Fibroblast of the aortic adventitia (primary cell): ENCODE data around the gene GPR21. TPM values are rescaled to one million over a fixed set of nuclear protein-coding genes. Genes with fewer than 3 reads are reported as not detected.

Source experiments
- DNase-seq: peaks from one replicate; pipeline ENCODE4 v3.0.0-alpha.2; 2010; ENCODE audit warnings: low read depth
- H3K4me3 ChIP-seq: 2 replicates; pipeline ENCODE4 v1.5.1; 2011; ENCODE audit warnings: low read depth, mild to moderate bottlenecking, control low read depth, low read length, moderate library complexity
- total RNA-seq: library from RNA; depleted of rRNA; stranded (reverse); fragments of >200 nt; gene quantifications from 2 replicates; pipeline ENCODE4 v1.2.3, GENCODE V29; 2012; ENCODE audit warnings: low replicate concordance
- TF ChIP-seq, protein P1 (sequence below): IDR thresholded peaks from 2 replicates; pipeline ENCODE4 v1.5.1; 2011; ENCODE audit warnings: mild to moderate bottlenecking, low read length, control low read depth, inconsistent platforms; ENCODE audit not compliant: insufficient read depth

Gene GPR21
- total RNA-seq, 1 donor, result 1.9 TPM

DNA sequence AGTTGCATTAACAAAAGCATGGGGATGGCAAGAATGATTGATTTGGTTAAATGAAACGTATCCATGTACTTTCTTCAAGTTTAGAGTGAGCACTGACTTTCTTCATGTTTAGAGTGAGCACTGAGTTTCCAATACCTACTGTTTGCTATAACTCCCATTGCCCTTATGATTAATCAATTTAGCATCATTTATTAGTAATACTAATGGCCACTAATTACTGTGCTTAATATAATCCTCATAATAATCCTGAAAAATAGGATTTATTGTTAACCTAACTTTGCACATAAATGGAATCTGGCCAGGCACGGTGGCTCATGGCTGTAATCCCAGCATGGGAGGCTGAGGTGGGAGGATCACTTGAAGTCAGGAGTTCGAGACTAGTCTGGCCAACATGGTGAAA is 22.1 kb upstream of the GPR21 start:
- no peak overlapping the region for H3K4me3 ChIP-seq
- no peak for DNase-seq
- TF ChIP-seq, protein P1, sequence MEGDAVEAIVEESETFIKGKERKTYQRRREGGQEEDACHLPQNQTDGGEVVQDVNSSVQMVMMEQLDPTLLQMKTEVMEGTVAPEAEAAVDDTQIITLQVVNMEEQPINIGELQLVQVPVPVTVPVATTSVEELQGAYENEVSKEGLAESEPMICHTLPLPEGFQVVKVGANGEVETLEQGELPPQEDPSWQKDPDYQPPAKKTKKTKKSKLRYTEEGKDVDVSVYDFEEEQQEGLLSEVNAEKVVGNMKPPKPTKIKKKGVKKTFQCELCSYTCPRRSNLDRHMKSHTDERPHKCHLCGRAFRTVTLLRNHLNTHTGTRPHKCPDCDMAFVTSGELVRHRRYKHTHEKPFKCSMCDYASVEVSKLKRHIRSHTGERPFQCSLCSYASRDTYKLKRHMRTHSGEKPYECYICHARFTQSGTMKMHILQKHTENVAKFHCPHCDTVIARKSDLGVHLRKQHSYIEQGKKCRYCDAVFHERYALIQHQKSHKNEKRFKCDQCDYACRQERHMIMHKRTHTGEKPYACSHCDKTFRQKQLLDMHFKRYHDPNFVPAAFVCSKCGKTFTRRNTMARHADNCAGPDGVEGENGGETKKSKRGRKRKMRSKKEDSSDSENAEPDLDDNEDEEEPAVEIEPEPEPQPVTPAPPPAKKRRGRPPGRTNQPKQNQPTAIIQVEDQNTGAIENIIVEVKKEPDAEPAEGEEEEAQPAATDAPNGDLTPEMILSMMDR, result no peak

DNA sequence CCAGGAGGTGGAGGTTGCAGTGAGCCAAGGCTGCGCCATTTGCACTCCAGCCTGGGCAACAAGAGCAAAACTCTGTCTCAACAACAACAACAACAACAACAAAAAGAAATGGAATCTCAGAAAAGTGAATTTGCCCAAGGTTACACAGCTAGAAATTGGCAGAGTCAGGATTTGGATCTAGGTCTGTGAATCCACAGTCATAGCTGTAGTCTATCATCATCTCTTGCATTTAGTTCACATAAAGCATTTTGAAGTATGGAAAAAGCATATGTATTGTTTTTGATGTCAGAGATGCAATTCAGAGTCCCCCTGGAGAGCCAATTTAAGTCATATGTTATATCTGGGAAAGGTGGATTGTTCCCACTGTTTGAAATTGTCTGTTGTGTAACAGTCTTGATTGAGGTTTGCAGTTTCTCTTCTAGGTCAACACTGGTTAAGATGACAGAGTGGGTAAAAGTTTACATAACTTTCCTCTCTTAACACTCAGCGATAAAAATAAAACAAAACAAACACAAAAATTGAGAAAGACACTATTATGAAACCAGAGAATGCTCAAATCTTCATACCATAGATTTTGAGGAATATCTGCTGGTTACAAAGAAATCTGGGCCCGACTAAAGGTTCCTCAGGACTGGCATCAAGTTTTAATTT is 21.5 kb upstream of the GPR21 start:
- TF ChIP-seq, protein P1, result no peak

DNA sequence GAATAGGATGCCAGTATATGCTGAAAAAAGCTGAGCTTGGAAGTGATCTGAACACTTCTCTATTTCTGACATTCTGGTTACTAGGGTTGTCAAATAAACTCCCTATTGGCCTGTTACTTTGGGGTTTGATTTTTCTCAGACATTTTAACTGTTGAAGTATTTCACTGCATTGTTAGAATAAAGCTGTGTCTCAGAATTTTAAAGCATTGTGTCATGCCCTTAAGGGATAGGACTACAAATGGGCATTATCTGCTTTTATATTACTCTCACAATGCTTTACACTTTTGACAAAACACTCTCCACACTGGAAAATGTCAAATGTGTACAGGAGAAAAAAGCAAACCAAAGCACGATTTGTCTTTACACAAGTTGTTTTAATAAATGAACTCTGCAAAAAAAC is 16.8 kb upstream of the GPR21 start:
- TF ChIP-seq, protein P1, result no peak
- H3K4me3 ChIP-seq, result no peak overlapping the region
- no peak for DNase-seq

More for the DNA sequence above, 21.5 kb upstream of the GPR21 start:
- H3K4me3 ChIP-seq, result no peak overlapping the region
- no peak for DNase-seq

DNA sequence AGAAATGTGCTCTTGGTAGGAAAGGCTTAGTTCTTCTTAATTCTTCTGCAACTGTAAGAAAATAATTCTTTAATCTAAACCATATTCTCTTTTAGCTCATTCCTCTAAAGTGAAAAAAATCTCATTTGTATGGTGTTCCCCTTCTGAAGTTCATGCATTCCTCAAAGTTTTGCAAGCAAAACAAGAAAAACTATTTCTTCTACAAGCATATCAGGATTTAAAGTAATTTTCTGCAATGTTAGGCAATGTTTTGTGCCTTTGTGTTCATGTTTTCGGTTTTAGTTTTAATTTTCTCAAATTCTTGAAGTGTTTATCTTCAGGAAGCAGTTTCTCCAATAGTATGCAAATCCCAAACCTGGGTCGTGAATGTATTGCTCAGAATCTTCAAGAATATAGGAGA is 12.7 kb upstream of the GPR21 start:
- no peak overlapping the region for H3K4me3 ChIP-seq
- no peak for DNase-seq
- TF ChIP-seq, protein P1, result no peak

DNA sequence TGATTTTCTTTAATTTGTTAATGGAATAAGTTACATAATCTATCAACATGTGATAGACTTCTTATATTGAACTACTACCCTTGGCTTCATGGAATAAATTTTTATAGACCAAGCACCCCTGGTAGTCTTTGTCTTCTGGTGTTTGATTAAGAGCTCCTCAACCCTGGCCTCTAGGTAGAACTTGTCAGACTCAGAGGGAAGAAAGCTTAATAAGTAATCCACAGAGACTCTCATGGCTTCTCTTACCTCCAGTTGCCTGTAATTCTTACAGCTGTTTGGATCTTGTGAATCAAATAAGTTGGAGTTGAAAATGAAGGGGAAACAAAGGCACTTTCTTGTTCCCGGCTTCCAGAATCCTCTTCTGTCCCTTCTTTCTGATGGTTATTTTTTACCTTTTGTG is 7.0 kb upstream of the GPR21 start:
- no peak for DNase-seq

DNA sequence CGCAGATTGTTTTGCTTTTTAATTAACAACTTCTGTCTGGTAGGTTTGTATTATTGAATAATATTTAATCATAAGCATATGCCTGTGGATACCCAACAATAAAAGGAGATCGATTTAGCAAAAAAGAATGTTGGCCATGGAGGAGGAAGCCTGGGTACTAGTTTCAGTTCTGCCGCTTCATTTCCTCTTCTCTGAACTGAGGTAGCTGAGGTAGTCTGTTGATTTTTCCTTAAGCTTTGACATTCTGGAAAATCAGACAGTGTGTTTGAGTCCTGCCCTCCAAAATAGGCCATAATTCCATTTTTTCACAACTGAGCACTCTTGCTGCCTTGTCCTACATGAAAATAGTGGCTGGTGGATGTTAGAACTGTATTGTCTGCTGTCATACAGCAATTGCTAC is 6.0 kb upstream of the GPR21 start:
- no peak for DNase-seq
- TF ChIP-seq, protein P1, result no peak

More for the DNA sequence above, 7.0 kb upstream of the GPR21 start:
- H3K4me3 ChIP-seq, result no peak overlapping the region
- TF ChIP-seq, protein P1, result no peak

DNA sequence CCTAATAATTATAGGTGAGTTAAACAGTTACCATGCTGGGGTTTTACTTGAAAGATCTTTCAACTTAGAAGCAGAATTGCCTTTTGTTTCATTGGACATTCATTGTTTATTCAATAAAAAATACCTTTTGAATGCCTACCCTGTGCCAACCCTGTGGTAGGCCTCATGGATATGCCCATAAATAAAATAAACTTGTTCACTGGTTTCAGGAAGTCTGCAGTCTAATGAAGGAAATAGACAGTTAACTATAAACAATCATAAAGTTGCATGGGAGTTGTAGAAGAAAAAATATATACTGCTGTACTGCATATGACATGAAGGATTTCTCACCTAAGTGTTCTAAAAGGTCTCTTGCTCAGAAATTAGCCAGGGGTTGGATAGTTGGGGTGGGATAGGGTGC is 5.3 kb upstream of the GPR21 start:
- TF ChIP-seq, protein P1, result no peak
- DNase-seq, result no peak
- H3K4me3 ChIP-seq, result no peak overlapping the region

More for the DNA sequence above, 6.0 kb upstream of the GPR21 start:
- H3K4me3 ChIP-seq, result no peak overlapping the region
